Epithelial cell of esophagus (primary cell): Measurements from ENCODE around the gene FIBCD1.

Experiments
- DNase-seq: peaks from one replicate; pipeline ENCODE4 v3.0.0; 2010; ENCODE audit warnings: low read depth
- H3K4me3 ChIP-seq: 2 replicates; pipeline ENCODE4 v1.5.1; 2011; ENCODE audit warnings: mild to moderate bottlenecking, low read length, control low read depth
- CTCF ChIP-seq: IDR thresholded peaks from 2 replicates; pipeline ENCODE4 v1.5.1; 2011; ENCODE audit warnings: low read depth, mild to moderate bottlenecking, low read length, control low read depth, inconsistent platforms; ENCODE audit not compliant: insufficient read depth; ENCODE audit errors: missing control alignments

The FIBCD1 gene

DNA sequence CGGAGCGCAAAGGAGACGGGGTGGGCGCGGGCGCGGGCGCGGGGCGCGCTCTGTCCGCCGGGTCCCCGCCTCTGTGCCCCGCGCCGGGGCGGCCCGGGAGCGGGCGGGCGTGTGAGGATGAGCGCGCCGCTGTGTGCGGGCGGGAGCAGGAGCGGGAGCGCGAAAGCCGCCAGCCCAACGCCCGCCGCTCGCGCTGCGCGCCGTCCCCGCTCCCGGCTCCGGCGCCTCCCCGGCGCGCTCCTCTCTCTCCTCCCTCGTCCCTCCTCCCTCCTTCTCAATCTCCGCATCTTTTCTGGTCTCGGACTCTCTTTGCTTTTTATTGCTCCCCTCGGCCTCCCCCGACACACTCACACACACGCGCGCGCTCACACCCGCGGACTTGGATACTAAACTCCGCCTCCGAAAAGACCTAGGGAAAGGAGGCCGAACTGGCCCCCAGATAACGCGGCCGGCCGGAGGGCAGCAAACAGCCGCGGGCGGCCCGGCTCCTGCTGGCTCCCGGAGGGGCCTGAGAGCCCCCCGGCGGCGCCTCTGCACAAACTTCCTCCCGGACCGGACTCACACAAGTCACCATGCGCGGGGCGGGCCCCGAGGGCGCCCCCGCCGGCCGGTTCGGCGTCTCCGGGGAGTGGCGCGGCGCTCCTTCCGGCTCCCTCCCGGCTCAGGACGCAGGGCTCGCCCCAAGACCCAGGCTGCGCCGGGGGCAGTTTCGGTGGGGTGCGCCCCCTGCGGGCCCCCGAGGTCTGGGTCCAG, at the start of gene FIBCD1:
FIBCD1 (minus strand) TSS at position 596 of the 753 bp plus-strand sequence. CDS start 640 bp downstream, outside the sequence.
- no peak for TF ChIP-seq CTCF
- peak within 1 kb of the TSS; percentile 42 for H3K4me3 ChIP-seq
- peak; percentile 52 for DNase-seq

DNA sequence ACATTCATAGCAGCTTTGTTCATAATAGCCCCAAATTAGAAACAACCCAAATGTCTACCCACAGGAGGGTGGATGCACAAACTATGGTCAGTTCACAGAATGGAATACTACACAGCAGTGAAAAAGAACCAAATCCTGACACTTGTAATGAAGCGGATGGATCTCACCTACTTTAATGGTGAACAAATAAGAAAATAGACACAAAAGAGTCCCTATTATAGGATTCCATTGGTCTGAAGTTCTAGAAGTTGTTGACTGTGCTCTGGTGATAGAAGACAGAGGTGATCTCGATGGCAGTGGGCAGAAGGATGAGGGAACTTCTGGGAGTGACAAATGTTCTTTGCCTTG, 49.3 kb upstream of the FIBCD1 start:
- no peak for TF ChIP-seq CTCF
- no peak overlapping the region for H3K4me3 ChIP-seq
- DNase-seq, result no peak

DNA sequence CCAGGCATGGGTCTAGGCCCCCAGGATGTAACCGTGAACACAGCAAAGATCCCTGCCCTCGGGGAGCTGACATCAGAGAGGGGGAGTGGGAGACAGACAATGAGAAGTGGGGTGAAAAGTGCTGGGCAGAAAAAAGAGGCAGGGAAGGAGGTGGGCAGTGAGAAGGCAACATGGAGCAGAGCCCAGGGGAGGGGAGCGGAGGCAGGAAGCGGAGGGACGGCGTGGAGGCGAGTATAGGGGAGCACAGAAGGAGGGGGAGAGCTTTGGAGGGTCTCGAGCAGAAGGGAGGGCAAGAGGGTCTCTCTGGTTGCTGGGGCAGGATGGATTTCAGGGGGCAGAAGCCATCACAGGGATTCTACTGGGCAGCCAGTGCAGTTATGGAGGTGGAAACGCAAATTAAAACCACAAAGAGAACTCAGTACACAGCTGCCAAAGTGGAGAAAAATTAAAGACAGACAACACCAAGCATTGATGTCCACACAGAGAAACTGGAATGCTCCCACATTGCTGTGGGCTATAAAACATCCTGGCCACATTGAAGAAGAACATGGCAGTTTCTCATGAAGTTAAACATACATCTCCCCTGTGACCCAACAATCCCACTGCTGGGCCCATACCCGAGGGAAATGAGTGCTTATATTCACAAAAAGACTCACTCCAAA, 48.8 kb upstream of the FIBCD1 start:
- H3K4me3 ChIP-seq, result no peak overlapping the region
- TF ChIP-seq CTCF, result no peak
- DNase-seq, result no peak

GRCh38 chr9:130987054-130987453, 48.0 kb upstream of the FIBCD1 start:
- no peak overlapping the region for H3K4me3 ChIP-seq
- DNase-seq, result no peak
- TF ChIP-seq CTCF, result no peak

GRCh38 chr9:130986356-130986965, 47.4 kb upstream of the FIBCD1 start:
- DNase-seq, result no peak
- H3K4me3 ChIP-seq, result no peak overlapping the region
- no peak for TF ChIP-seq CTCF

DNA sequence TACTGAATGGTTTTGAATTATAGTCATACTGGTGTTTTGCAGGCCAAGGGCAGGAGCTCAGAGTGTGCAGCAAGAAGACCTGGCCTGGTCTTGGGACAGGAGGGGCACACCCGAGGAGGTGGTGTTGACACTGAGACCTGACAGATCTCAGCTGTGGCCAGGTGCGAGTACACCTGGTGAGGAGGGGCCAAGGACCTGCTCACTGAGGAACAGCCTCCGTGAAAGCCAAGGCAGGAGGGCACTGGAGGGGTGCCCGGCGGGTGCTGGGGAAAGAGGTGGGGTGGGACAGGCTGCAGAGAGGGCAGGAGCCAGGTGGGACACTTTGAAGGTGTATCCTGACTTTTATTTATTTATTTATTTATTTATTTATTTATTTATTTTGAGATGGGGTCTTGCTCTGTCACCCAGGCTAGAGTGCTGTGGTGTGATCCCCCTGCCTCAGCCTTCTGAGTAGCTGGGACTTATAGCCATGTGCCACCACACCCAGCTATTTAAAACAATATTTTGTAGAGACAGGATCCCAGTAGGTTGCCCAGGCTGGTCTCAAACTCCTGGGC, 46.6 kb upstream of the FIBCD1 start:
- H3K4me3 ChIP-seq, result no peak overlapping the region
- no peak for TF ChIP-seq CTCF
- DNase-seq, result no peak
